Measurements from ENCODE around the gene SMTN. TPM values are rescaled to one million over a fixed set of nuclear protein-coding genes. Genes with fewer than 3 reads are reported as not detected.

Gene SMTN
- total and polyA plus RNA-seq, 9 of the 15 experiments (the other 6 are each of a cell fraction or from before 2014, with no cell fraction given), result 2.5 to 41.1 (median 16.1) TPM

- no peak for TF ChIP-seq CUX1 (CRISPR knock-in tag; IDR thresholded peaks at IDR 0.05)
- no peak for TF ChIP-seq CHCHD3 (CRISPR knock-in tag; IDR thresholded peaks at IDR 0.05)
- no peak for TF ChIP-seq NUFIP1 (IDR thresholded peaks at IDR 0.05; ENCODE audit: partially characterized antibody)
- peak; percentile 85 for TF ChIP-seq SMC3 (conservative IDR thresholded peaks at IDR 0.05; ENCODE audit: insufficient read depth, low read depth, low read length)
- TF ChIP-seq ELF2 (CRISPR knock-in tag; IDR thresholded peaks at IDR 0.05), result no peak
- TF ChIP-seq RBM39 (optimal IDR thresholded peaks at IDR 0.05; ENCODE audit: low read depth, low read length), result no peak
- no peak for TF ChIP-seq ELK1 (CRISPR knock-in tag; IDR thresholded peaks at IDR 0.05)
- TF ChIP-seq CBFA2T2 (conservative IDR thresholded peaks at IDR 0.05), result no peak
- no peak for TF ChIP-seq ZBTB49 (CRISPR knock-in tag; IDR thresholded peaks at IDR 0.05; ENCODE audit: borderline replicate concordance)
- TF ChIP-seq MXI1 (IDR thresholded peaks at IDR 0.05; ENCODE audit: low read depth, low read length), result no peak
- TF ChIP-seq ZNF655 (CRISPR knock-in tag; IDR thresholded peaks at IDR 0.05), result no peak
Measured at GRCh38 chr22:31107178-31107893, 26.2 kb downstream of the SMTN start, which contains the start of gene SELENOM (continued).

Measured in K562 (cell line).